ENCODE results near the gene FOXN1.

GRCh38 chr17:28457890-28458289 is 48.3 kb upstream of the FOXN1 start:
- TF ChIP-seq, protein P1, sequence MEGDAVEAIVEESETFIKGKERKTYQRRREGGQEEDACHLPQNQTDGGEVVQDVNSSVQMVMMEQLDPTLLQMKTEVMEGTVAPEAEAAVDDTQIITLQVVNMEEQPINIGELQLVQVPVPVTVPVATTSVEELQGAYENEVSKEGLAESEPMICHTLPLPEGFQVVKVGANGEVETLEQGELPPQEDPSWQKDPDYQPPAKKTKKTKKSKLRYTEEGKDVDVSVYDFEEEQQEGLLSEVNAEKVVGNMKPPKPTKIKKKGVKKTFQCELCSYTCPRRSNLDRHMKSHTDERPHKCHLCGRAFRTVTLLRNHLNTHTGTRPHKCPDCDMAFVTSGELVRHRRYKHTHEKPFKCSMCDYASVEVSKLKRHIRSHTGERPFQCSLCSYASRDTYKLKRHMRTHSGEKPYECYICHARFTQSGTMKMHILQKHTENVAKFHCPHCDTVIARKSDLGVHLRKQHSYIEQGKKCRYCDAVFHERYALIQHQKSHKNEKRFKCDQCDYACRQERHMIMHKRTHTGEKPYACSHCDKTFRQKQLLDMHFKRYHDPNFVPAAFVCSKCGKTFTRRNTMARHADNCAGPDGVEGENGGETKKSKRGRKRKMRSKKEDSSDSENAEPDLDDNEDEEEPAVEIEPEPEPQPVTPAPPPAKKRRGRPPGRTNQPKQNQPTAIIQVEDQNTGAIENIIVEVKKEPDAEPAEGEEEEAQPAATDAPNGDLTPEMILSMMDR (IDR thresholded peaks at IDR 0.05) = no peak
- TF ChIP-seq EP300 (IDR thresholded peaks at IDR 0.05) = no peak
